ENCODE measurements around the gene FKBP7.
"Not testable (repeated sequence)": the region's sequence is repeated elsewhere in the genome, so short reads cannot be mapped to it uniquely, and the experiment has no call there.

FKBP7 gene

DNA sequence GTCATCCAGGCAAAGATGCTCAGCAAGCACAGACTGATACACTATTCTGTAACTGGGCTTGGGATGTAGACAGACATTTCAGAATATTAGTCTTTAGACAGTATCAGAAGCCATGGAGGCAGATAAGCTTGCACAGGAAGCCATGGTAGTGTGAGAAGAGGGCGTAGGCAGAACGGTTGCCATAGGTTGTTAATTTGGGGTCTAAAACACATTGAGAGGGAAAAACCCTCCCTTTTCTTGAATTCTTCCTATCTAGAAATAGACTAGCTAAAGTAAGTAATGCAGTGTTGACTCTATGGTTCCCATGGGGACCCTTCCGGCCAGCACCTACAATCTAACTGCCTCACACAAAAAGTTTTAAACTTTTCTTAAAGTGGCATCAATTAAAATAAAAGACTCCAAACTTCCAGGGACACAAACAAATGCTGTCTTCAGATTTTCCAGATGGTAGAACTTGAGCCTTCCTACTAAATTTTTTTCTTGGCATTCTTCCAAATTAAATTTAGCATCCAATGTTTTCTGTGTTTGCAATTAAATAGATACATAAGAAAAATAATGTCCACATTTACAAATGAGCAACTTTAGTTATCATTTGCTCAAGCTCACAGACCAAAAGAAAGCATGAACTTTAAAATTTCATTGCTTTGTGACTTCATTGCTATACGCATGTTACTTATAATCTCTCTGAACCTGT is 29.3 kb downstream of the FKBP7 start:
- DNase-seq: no peak

DNA sequence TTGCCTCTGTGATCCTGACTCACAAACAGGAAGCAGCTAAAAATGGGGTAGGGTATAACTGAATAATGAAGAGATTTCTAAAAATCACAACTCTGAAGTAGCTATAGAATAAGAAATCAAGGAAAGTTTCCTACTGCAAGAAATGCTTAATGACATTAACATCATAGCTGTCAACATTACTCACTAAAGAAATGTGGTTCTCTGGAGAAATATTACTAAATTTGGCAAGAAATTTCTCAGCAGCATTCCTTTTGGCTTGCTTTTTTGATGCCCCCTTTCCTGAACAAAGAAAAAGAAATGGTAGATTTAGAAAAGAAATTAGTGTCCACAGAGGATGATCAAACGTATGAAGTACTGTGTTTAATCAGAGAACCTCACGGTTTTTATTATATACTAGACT is 37.0 kb downstream of the FKBP7 start:
- DNase-seq: no peak

DNA sequence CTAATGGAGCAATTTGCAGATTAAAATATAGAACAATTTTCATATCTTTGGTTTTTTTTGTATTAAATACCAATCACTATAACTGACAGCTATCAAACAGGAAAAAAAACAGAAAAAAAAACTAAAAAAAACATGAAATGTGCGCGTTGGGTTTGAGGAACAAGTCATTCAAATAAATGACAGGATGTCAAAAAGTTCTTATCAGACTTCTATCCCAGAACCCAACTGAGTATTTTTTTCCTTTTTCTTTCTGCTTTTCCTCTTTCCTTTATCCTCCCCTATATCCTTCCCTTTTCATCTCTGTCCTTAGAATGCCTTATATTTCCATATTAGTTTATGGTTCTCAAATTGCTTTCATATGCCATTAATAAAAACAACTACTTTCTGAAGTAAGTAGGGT is 41.7 kb downstream of the FKBP7 start:
- DNase-seq: no peak

DNA sequence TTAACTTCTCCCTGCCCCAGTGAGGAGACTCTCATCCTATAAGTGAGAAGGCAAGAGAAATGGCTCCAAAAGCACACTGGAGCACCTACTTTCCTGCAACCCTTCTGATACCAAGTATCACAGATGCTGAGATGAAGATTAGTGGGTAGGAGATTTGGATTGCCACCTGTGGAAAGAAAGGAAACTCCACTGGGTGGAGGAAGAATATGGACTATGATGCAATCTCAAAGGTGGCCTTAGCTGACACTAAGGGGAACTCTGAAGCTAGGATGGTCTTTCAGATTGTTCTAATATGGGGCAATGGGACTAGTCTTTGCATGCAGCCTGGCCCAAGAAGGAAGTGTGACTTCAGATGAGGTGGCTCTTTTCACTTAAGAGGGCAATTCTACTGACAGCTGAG is 49.1 kb downstream of the FKBP7 start:
- no peak for DNase-seq

DNA sequence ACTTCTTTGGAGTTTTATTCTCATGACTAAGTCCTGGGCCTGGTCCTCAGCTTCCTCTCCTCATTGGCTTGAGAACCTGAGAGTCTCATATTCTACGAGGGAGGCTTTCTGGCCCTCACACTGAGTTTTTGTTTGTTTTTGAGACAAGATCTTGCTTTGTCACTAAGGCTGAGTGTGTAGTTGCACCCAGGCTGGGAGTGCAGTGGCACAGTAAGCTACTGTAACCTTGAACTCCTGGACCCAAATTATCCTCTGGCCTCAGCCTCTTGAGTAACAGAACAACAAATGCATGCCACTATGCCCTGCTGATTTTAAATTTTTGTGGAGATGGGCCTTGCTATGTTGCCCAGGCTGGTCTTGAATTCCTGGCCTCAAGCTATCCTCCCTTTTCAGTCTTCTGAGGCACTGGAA is 50.0 kb downstream of the FKBP7 start:
- DNase-seq: no peak

DNA sequence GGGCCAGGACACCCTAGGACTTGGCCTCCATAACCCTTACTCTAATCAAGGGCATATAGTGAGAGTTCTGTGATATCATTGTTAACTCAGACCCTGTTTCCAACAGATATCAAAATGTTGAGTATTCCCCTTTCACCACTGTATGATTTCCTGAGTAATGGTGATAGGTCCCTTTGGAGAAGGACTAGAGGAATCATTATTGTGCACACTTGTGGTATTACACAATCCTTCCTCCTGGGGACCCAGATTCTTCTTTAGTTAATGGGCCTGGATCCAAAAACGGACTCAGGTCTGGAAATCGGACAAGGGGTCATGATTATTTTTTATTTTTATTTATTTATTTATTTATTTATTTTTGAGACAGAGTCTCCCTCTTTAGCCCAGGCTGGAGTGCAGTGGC is 50.9 kb downstream of the FKBP7 start:
- no peak for DNase-seq

DNA sequence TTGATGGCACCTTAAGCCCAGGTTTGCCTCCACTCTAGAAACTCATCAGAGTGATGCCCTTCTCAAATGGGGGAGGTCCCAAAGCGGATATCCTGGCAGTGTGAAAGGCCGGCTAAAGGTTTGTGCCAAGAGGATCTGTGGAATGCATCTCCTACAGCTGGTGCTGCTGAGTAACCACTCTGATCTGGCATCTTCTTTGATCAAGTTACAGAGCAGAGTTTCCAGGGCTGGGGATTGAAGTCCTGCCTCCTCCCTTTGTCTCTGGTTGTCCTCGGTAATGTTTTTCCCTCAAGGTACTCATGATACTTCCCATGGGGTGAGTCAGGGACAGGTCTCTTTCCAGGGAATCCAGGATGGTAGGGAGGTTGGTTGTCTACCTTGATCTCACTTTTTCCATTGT is 52.0 kb downstream of the FKBP7 start:
- no peak for DNase-seq

DNA sequence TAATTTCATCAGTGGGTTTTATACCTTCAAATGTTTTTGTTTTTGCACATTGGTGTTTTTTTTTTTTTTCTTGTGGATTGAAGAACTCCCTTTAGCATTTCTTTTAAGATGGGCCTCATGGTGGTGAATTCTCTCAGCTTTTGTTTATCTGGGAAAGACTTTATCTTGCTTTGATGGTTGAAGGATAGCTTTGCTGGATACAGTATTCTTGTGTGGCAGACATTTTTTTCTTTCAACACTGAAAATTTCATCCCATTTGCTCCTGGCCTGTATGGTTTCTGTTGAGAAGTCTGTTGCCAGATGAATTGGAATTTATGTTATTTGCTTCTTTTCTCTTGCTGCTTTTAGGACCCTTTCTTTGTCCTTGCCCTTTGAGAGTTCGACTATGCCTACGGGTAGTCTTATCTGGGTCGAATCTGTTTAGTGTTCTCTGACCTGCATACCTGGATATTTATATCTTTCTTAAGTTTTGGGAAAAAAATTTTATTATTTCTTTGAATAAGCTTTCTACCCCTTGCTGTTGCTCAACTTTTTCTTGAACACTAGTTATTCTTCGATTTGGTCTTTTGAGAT is 53.1 kb downstream of the FKBP7 start:
- DNase-seq: no peak

DNA sequence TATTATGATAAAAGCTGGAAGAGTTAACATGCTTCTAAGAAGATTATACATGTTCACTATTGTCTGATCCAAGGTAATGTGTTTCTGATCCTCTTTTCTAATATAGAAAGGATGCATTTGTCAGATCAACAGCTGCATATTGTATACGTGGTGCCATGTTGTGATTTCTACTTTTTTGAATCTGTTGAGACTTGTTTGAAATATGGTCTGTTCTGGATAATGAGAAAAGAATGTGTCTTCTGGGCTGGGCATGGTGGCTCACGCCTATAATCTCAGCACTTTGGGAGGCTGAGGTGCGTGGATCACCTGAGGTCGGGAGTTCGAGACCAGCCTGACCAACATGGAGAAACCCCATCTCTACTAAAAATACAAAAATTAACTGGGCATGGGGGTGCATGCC is 54.7 kb downstream of the FKBP7 start:
- DNase-seq: not testable (repeated sequence)

DNA sequence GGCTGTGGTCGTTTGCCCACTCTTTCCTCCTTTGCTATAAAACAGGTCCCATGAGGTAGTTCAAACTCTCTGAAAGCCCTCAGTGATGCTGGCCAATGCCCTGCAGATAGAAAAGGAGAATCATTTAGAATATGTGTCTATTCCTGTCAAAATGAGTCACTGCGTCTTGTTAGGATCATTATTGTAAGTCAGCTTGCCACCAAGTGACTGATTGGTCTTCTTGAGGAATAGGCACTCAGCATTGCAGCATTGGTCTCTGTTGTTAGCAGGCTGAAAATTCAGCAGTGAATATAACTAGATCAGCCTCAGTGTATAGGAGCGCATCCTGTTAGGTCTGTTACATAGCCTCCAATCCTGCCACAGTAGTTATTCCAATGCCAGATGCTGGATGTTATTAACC is 56.3 kb downstream of the FKBP7 start:
- no peak for DNase-seq

DNA sequence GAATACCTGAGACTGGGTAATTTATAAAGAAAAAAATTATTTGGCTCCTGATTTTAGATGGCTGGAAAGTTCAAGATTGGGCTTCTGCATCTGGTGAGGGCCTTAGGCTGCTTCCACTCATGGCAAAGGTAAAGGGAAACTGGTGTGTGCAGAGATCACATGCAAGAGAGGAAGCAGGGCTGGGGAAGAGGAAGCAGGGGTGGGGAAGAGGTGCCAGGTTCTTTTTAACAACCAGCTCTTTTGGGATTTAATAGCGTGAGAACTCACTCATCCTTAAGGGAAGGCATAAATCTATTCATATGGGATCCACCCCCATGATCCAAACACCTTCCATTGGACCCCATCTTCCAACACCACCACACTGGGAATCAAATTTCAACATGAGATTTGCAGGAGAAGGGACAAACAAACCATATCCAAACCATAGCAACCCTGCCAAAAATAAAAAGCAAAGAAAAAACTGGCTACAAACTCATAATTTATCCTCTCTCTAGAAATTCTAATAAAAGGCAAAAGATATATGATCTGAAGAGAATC is 57.9 kb downstream of the FKBP7 start:
- DNase-seq: no peak

DNA sequence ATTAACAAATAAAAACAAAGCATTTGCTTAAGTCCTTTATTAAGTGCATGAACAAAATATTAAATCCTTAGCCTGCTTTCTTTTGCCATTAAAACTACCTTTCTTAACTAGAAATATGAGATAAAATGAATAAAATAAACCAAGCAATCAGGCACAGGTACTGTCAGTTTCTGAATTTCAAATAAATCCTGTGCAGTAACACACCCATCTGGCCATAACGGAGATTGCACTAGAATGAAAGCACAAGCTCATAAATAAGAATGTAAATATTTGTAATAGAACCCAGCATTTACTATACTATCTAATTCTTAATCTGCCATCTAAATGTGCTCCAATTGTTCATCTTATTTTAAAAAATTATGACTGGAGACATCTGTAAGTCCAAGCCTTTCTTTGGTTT is 59.3 kb downstream of the FKBP7 start:
- no peak for DNase-seq

DNA sequence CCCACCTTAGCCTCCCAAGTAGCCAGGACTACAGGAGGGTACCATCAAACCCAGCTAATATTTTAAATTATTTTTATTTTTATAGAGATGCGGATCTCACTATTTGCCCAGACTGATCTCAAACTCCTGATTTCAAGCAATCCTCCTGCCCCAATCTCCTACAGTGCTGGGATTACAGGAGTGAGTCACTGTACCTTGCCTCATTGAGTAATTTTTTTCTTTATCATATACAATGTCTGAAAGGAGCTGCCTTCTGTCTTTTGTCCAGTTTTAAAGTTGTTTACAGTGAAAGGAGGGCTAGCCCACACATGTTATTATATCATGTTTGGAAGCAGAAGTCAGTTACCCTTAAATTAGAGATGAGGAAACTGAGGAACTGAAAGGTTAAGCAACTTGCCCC is 60.0 kb downstream of the FKBP7 start:
- no peak for DNase-seq

DNA sequence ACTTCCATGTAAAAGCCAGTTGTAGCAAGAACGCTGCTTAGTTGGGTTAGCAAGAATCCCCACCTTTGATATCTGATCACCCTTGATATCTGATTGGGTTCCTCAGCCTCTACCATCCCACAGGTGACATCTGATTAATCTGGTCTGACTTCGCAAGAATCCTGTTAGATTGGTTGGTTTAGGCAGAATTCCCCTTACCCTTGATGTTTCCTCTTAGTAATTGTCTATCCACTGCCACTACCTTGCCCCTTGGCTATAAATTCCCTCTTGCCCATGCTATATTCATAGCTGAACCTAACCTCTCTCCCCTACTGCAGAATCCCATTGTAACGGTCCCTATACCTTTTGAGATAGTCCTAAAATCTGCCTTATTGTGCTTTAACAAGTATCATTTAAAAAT is 60.5 kb downstream of the FKBP7 start:
- no peak for DNase-seq

DNA sequence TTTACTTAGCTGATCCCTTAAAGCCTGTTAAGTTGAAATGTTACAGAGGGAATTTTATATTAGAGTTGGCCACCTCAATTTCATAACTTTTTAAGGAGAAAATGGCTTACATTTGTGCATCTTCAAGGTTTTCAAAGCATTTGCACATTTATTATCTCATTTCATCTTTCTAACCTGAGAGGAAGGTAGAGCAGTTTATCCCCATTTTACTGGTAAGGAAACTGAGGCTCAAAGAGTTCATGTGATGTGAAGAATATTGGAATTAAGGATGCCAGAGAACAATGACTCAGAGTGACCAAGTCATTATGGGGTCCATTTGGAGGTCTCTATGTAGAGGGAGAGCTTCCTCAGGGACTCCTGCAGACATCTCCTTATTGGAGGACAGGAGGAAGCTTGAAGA is 62.4 kb downstream of the FKBP7 start:
- no peak for DNase-seq

DNA sequence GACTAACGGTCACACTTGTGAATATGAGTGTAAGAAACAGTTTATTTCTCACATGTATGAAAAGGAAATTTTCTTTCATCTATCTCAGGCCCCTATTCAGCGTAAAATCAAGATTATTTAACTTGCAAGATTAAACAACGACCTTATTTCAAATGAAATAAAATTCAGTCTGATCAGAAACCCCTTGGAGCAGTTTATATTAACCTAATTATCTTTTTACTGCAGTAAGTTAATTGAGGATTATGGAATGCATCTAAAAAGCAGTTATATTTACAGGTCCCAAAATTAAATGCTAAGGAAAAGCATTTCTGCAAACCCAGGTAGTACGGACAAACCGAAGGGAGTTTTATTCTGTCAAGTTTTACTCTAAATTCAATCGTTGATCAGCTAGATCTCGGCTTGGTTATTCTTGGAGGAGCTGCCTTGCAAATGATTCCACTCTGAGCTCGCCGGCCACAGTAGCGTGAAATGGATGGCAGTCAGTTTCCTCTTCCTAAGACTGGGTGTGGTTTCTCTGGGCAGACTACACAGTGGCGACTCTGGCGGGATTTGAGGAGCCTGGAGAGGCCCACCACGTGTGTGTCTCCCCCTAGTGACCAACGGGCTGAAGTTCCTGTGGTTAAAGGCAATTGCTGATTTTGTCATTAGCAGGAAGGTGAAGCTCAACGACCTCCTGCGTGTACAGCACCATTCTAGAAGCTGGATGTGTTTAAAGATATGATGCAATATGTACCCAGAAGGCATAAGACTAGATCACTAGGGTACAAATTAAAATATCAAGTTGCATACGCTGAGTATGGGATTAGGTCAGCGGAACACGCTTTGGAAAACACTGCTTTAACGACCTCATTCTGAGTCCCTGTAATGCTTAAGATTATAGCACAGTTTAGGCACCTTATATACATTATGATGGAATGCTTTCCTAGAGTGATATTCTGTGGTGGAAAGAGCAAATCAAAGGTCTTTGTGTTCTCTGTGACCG is 63.8 kb downstream of the FKBP7 start:
- DNase-seq: no peak
